ENCODE measurements around the gene MT1F. TPM values are rescaled to one million over a fixed set of nuclear protein-coding genes. Genes with fewer than 3 reads are reported as not detected.
"Not testable (repeated sequence)": the region's sequence is repeated elsewhere in the genome, so short reads cannot be mapped to it uniquely, and the experiment has no call there.

Gene MT1F
- total RNA-seq, 1 donor from 2014 or later = not detected

GRCh38 chr16:56673921-56674320 lies 16.2 kb downstream of the MT1F start:
- no peaks in the 10 kb centered on the region for H3K9me3 Mint-ChIP-seq
- Histone ChIP-seq H3K4me2 (no peak overlapping the region), H3K4me3 (no peak overlapping the region), H3K27ac (no peak overlapping the region), H3K79me2 (ENCODE audit: low read depth) (no peaks in the 10 kb centered on the region), H3K9me3 (ENCODE audit: low read depth) (no peaks in the 10 kb centered on the region), H3K36me3 (no peaks in the 10 kb centered on the region), H3F3A (ENCODE audit: low read depth) (peaks cover 13% of the 10 kb centered on the region), H2AFZ (replicated peaks) (no peak overlapping the region), H3K27me3 (peaks cover 100% of the 10 kb centered on the region), H4K20me1 (ENCODE audit: low read depth) (peaks cover 11% of the 10 kb centered on the region), H3K4me1 (peaks cover 3% of the 10 kb centered on the region), H3K9ac (no peak overlapping the region)
- H3K36me3 Mint-ChIP-seq = no peaks in the 10 kb centered on the region
- H3K27me3 Mint-ChIP-seq (ENCODE audit: insufficient read depth, low read depth) = peaks cover 61% of the 10 kb centered on the region
- TF ChIP-seq EZH2phosphoT487 (IDR thresholded peaks at IDR 0.05) (no peak), CTCF (IDR thresholded peaks at IDR 0.05) (peak; percentile 70)
- DNase-seq (ENCODE audit: low spot score) = peak; percentile 52
- H3K27ac Mint-ChIP-seq = no peak overlapping the region
- no peak overlapping the region for H3K4me3 Mint-ChIP-seq
- H3K4me1 Mint-ChIP-seq = no peaks in the 10 kb centered on the region

- H3K27me3 Mint-ChIP-seq (ENCODE audit: insufficient read depth, low read depth) = peaks cover 58% of the 10 kb centered on the region
- H3K36me3 ChIP-seq; H3K4me1 Mint-ChIP-seq; H3K4me3 ChIP-seq; H3K79me2 ChIP-seq (ENCODE audit: low read depth); H3K4me2 ChIP-seq; H3K27ac Mint-ChIP-seq; H4K20me1 ChIP-seq (ENCODE audit: low read depth); H3K9me3 ChIP-seq (ENCODE audit: low read depth); H3K9ac ChIP-seq; H3K36me3 Mint-ChIP-seq; H3K27ac ChIP-seq; DNase-seq (ENCODE audit: low spot score); H3K4me3 Mint-ChIP-seq; H3K9me3 Mint-ChIP-seq; H3K4me1 ChIP-seq; H2AFZ ChIP-seq (replicated peaks): not testable (repeated sequence)
- H3K27me3 ChIP-seq = peaks cover 100% of the 10 kb centered on the region
- peaks cover 13% of the 10 kb centered on the region for H3F3A ChIP-seq (ENCODE audit: low read depth)
Measured at GRCh38 chr16:56674570-56674969, 16.8 kb downstream of the MT1F start.

GRCh38 chr16:56675685-56676210 lies 18.0 kb downstream of the MT1F start:
- Histone ChIP-seq H3K9ac (no peak overlapping the region), H3K4me2 (peak overlapping the region; percentile 73), H3K27ac (no peak overlapping the region), H3F3A (ENCODE audit: low read depth) (peaks cover 15% of the 10 kb centered on the region), H3K79me2 (ENCODE audit: low read depth) (no peaks in the 10 kb centered on the region), H3K27me3 (peaks cover 99% of the 10 kb centered on the region), H4K20me1 (ENCODE audit: low read depth) (no peaks in the 10 kb centered on the region), H3K4me3 (peak overlapping the region; percentile 45), H2AFZ (replicated peaks) (no peak overlapping the region), H3K9me3 (ENCODE audit: low read depth) (no peaks in the 10 kb centered on the region), H3K4me1 (no peaks in the 10 kb centered on the region), H3K36me3 (no peaks in the 10 kb centered on the region)
- Mint-ChIP-seq H3K4me3 (peak overlapping the region; percentile 59), H3K36me3 (no peaks in the 10 kb centered on the region), H3K9me3 (no peaks in the 10 kb centered on the region), H3K4me1 (peaks cover 3% of the 10 kb centered on the region), H3K27me3 (ENCODE audit: insufficient read depth, low read depth) (peaks cover 49% of the 10 kb centered on the region), H3K27ac (no peak overlapping the region)
- no peak for DNase-seq (ENCODE audit: low spot score)
- TF ChIP-seq CTCF (IDR thresholded peaks at IDR 0.05) (no peak), EZH2 (IDR thresholded peaks at IDR 0.05) (peak; percentile 59)

- DNase-seq (ENCODE audit: low spot score) = no peak
- Histone ChIP-seq H3K27ac (no peak overlapping the region), H3K4me1 (peaks cover 2% of the 10 kb centered on the region), H3K4me2 (no peak overlapping the region), H3K9me3 (ENCODE audit: low read depth) (no peaks in the 10 kb centered on the region), H3K4me3 (no peak overlapping the region), H3K36me3 (no peaks in the 10 kb centered on the region), H3K9ac (no peak overlapping the region), H4K20me1 (ENCODE audit: low read depth) (no peaks in the 10 kb centered on the region), H3K79me2 (ENCODE audit: low read depth) (no peaks in the 10 kb centered on the region), H3F3A (ENCODE audit: low read depth) (peaks cover 18% of the 10 kb centered on the region), H2AFZ (replicated peaks) (no peak overlapping the region), H3K27me3 (peaks cover 99% of the 10 kb centered on the region)
- no peaks in the 10 kb centered on the region for H3K36me3 Mint-ChIP-seq
- no peak overlapping the region for H3K27ac Mint-ChIP-seq
- no peaks in the 10 kb centered on the region for H3K9me3 Mint-ChIP-seq
- no peak overlapping the region for H3K4me3 Mint-ChIP-seq
- TF ChIP-seq CTCF (IDR thresholded peaks at IDR 0.05) = no peak
- TF ChIP-seq EZH2phosphoT487 (IDR thresholded peaks at IDR 0.05) = no peak
- no peak for TF ChIP-seq EZH2 (IDR thresholded peaks at IDR 0.05)
- peaks cover 38% of the 10 kb centered on the region for H3K27me3 Mint-ChIP-seq (ENCODE audit: insufficient read depth, low read depth)
- peaks cover 18% of the 10 kb centered on the region for H3K4me1 Mint-ChIP-seq
Measured at GRCh38 chr16:56677474-56677873, 19.7 kb downstream of the MT1F start.

Measured in neural progenitor cell (in vitro differentiated cells).